T-helper 9 cell (primary cell): ENCODE data around the gene ZNF805.
"Not testable (repeated sequence)": the region's sequence is repeated elsewhere in the genome, so short reads cannot be mapped to it uniquely, and the experiment has no call there.

ENCODE experiments used
- DNase-seq: peaks from one replicate; pipeline ENCODE4 v3.0.0-alpha.2; 2020

The ZNF805 gene

GRCh38 chr19:57269515-57270250 is 29.3 kb downstream of the ZNF805 start:
- no peak for DNase-seq

DNA sequence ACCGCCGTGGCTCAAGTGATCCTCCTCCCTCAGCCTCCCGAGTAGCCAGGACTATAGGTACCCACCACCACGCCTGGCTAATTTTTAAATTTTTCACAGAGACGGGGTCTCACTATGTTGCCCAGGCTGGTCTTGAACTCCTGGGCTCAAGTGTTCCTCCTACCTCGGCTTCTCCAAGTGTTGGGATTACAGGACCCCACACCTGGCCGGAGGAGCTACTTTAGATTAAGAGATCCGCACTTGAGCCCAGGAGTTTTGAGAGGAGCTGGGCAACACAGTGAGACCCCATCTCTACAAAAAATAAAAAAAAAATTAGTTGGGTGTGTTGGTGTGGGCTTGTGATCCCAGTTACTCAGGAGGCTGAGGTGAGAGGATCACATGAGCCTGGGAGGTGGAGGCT is 30.8 kb downstream of the ZNF805 start:
- DNase-seq = no peak

GRCh38 chr19:57273014-57273413 is 32.6 kb downstream of the ZNF805 start:
- no peak for DNase-seq

DNA sequence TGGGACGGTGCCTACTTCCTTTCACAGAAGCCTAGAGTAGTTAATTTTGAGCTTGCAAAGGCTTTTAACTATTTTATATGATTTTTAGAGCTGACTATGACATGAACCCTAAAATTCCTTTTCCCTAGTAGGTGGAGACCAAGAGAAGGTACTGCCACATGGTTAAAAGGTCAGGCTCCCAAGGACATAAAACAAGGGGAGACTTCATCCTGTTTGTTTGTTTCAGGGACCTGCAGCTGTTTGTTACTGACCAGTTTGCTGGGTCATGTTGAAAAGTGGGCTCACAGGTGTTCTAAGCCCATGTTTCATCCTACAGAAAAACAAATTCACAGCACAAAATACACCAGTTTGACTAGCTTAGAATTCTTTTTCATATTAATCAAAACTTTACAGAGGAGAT is 36.0 kb downstream of the ZNF805 start:
- no peak for DNase-seq

DNA sequence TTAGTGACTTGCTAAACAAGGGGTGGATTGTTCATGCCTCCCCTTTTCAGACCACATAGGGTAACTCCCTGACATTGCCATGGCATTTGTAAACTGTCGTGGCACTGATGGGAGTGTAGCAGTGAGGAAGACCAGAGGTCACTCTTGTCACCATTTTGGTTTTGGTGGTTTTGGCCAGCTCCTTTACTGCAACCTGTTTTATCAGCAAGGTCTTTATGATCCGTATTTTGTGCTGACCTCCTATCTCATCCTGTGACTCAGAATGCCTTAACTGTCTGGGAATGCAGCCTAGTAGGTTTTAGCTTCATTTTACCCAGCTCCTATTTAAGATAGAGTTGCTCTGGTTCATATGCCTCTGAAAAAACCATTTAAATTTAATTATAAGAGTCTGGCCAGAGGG is 38.0 kb downstream of the ZNF805 start:
- DNase-seq = not testable (repeated sequence)

- peak; percentile 59 for DNase-seq
These were observed 39.2 kb downstream of the ZNF805 start for GRCh38 chr19:57279418-57280164.

DNA sequence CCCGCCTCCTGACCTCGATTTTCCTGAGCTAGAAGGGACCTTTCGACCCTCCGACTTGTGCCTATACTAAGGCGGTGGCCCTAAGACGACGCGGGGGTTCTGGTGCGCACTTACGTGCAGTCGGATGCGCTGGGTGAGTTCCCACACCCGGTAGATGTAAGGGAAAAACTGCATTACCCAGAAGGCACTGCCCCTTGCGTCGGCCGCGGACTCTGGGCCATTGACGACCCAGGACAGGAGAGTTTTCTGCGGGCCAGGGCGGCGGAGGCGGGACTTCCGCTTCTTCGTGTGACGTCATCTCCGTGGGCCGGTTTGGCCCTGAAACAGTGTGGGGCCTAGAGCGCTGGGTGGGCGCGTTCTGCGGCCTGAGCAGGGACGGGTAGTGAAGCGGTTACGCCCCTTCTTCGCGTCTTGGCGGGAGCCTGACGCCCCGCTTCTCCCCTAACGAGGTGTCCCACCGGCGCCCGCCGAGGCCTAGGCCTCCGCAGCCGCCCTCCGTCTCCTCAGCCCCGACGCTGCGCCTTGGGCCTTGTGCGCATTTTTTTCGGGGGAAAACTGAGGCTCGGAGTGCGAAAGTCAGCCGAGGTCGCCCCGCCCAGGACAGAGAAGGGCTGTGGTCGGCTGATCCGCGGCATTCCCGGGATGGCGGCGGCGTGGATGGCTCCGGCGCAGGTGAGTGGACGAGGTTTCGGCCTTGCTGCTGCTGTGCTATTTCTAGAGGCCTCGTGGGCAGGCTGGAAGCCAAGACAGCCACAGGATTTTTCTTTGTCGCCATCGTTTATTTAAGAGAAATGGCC is 39.9 kb downstream of the ZNF805 start, which contains the start of gene ZNF460:
TSS of gene ZNF460 (plus strand) at position 321 of the 797 bp plus-strand sequence. CDS start at position 643, 322 bp downstream.
- peak; percentile 92 for DNase-seq

DNA sequence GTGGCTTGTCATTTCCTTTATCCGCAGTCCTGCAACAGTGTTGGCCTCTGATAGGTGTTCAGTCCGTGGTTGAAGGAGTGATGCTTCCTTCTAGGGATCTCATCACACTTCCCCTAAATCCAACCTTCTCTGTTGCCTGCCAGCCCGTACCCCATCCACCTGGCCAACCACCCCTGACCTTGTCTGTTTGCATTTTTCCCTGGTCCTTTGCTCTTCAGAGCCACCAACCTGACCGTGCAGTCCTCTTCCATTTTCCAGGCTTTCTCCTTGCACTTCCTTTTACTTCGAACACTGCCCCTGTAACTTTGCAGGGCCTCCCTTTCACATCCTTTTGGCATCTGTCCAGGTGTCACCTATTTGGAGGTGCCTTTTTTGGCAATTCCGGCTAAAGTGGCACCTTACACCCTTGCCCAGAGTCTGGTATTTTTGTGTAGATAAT is 40.5 kb downstream of the ZNF805 start:
- no peak for DNase-seq

DNA sequence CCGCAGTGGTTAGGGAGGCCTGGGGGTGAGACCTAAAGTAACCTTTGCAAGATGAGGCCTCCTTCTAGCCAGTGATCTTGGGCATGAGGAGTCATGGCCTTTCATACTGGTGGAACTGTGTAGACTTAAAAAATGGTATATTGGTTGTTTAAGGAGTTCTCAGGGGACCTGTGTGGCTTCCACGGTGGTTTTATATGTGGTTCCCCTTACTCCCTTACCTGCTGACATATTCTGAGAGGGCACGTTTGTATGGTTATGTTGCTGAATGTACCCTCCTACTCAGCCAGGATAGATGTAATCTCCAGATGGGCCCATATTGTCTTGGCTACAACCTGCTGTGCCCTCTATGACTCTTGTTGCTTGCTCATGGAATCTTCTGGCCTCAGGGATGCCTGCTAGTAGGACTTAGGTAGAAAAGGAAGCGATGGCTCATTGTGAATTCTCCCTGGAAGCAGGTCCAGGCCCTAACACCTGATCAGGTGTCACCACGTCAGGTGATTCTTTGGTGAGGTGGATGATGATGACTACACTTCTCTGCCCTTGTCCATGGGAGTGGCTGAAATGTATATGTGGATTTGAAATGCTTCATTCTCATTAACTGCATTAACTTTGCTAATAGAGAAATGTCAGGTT is 41.7 kb downstream of the ZNF805 start:
- DNase-seq = no peak

GRCh38 chr19:57288373-57288772 is 47.9 kb downstream of the ZNF805 start:
- no peak for DNase-seq

DNA sequence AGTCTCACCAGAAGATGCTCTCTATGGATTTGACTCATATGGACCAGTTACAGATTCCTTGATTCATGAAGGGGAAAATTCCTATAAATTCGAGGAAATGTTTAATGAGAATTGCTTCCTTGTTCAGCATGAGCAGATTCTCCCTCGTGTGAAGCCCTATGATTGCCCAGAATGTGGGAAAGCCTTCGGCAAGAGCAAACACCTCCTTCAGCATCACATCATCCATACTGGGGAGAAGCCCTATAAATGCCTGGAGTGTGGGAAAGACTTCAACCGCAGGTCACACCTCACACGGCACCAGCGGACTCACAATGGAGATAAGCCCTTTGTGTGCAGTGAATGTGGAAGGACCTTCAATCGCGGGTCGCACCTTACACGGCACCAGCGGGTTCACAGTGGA is 50.5 kb downstream of the ZNF805 start:
- no peak for DNase-seq

DNA sequence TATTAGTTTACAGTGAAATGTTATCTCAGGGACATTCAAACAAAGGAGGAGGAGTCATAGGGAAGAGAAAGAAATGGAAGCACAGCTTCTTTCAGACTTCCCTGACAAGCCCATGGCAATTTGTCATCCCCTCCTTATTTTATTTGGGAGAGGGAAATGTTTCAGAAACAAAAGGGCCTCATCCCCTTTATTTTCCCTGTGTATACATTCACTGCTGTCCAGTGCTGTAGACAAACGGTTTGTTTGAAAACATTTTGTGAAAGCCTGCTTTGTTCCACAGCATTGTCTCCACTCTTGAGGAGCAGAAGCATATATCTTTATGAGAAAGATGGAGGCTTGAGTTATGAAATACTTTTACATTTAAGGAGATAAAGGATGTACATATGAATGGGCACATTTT is 52.1 kb downstream of the ZNF805 start:
- DNase-seq = no peak

- DNase-seq = no peak
These were observed 53.3 kb downstream of the ZNF805 start for GRCh38 chr19:57293719-57294118.

GRCh38 chr19:57302020-57302465 is 61.6 kb downstream of the ZNF805 start:
- no peak for DNase-seq

- DNase-seq = no peak
These were observed 62.4 kb downstream of the ZNF805 start for GRCh38 chr19:57302727-57303401.
